Measurements from ENCODE around the gene CAPN1. TPM values are rescaled to one million over a fixed set of nuclear protein-coding genes. Genes with fewer than 3 reads are reported as not detected.

CAPN1 gene
- total RNA-seq, 1 experiment from 2014 or later: 175 TPM

DNA sequence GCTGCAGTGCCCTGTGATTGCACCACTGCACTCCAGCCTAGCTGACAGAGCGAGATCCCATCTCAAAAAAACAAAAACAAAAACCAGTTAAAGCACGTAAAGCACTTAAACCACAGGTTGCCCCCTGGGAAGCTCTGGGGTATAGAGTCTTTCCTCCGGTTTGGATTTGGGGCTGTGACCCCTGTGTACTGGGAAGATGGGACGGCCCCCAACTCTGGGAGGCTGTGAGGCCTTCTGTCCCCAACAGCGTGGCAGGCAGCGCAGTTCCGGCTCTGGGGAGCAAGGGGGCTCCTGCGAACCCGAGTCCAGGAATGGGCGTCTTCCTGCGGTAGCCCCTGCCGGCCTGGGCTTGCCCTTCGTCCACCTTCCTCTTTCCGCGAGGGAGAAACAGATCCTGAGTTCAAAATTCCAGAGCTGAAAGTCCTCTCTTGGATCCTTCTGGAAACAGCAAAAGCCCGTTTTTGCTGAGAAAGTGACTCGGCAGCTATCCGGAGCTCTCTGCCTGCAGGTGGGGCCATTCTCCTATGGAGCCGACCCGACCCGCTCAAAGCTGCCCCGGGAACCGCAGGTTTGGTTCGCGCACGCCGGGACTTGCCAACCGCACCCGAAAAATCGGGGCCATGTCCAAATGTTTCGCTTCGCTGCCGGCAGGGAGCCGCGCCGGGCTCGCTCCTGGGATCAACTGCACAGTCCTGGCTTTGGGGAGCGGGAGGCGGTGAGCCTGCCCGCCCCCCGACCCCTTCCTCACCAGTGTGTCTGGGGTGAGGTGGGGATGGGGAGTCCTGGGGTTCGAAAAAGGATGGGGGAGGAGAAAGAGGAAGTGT is 43.8 kb downstream of the CAPN1 start:
- Histone ChIP-seq H3K23ac (ENCODE audit: insufficient read length, low read depth, low read length) (no peak overlapping the region), H2BK5ac (ENCODE audit: insufficient read length, low read length) (no peak overlapping the region), H3T11ph (ENCODE audit: low read length) (no peak overlapping the region), H2BK20ac (ENCODE audit: low read depth, low read length, poor library complexity, severe bottlenecking) (no peak overlapping the region), H3K79me2 (ENCODE audit: insufficient read depth, low read length) (no peaks in the 10 kb centered on the region), H4K8ac (replicated peaks; ENCODE audit: insufficient read length, low read depth, low read length) (no peak overlapping the region), H3K4me1 (ENCODE audit: insufficient read depth, low read length) (no peaks in the 10 kb centered on the region; the same call in 1 of the 2 replicates), H3K27ac (ENCODE audit: insufficient read length, low read depth, low read length) (no peak overlapping the region), H3K27me3 (ENCODE audit: insufficient read depth, low read length) (no peaks in the 10 kb centered on the region), H3K9me3 (ENCODE audit: control insufficient read depth, low read depth, low read length) (no peaks in the 10 kb centered on the region), H3K9ac (ENCODE audit: extremely low read depth, insufficient read length, low read length) (peak overlapping the region; percentile 6), H3K79me1 (ENCODE audit: insufficient read depth, low read depth, low read length, poor library complexity, severe bottlenecking) (no peaks in the 10 kb centered on the region), H4K91ac (ENCODE audit: insufficient read length, low read depth, low read length) (no peak overlapping the region), H2AK5ac (ENCODE audit: insufficient read length, low read length) (no peak overlapping the region), H4K20me1 (ENCODE audit: control insufficient read depth, insufficient read depth, insufficient read length) (no peaks in the 10 kb centered on the region), H2BK120ac (ENCODE audit: low read depth, low read length, poor library complexity, severe bottlenecking) (no peak overlapping the region), H2BK12ac (ENCODE audit: insufficient read length, low read depth, low read length) (no peak overlapping the region), H3K4me2 (ENCODE audit: insufficient read depth, insufficient read length, low read length) (peak overlapping the region; percentile 47), H4K5ac (ENCODE audit: insufficient read length, low read depth, low read length) (no peak overlapping the region), H3K23me2 (ENCODE audit: insufficient read length, low read depth, low read length, poor library complexity, severe bottlenecking) (peaks cover 6% of the 10 kb centered on the region), H2BK15ac (ENCODE audit: low read depth, low read length) (no peak overlapping the region), H3K14ac (ENCODE audit: insufficient read depth, low read length) (peak overlapping the region; percentile 74), H3K4ac (ENCODE audit: low read depth, low read length) (no peak overlapping the region), H3K56ac (ENCODE audit: insufficient read length, low read depth, low read length) (no peak overlapping the region), H3K18ac (ENCODE audit: insufficient read length, low read depth, low read length) (no peak overlapping the region), H2AFZ (ENCODE audit: low read length) (no peak overlapping the region)
- peaks cover 3% of the 10 kb centered on the region; the same call in 1 of the 2 replicates for H3K27me3 Mint-ChIP-seq (ENCODE audit: low read depth)
- H3K4me1 Mint-ChIP-seq: peaks cover 13 to 17% of the 10 kb centered on the region in 2 experiments
- H3K36me3 Mint-ChIP-seq (ENCODE audit: insufficient read depth in 1 of 3, low read depth in 3 of 3): peaks cover 17 to 29% (median 25%) of the 10 kb centered on the region in 3 experiments
- H3K27ac Mint-ChIP-seq: peak overlapping the region in 2 of 3 experiments; percentile 82 to 91; a peak in 4 of 7 replicates
- WGBS (ENCODE audit: extremely low coverage, insufficient read length, low lambda C conversion rate): no CpG with 5 or more reads among the region's 42 CpGs
- TF ChIP-seq, protein P1, sequence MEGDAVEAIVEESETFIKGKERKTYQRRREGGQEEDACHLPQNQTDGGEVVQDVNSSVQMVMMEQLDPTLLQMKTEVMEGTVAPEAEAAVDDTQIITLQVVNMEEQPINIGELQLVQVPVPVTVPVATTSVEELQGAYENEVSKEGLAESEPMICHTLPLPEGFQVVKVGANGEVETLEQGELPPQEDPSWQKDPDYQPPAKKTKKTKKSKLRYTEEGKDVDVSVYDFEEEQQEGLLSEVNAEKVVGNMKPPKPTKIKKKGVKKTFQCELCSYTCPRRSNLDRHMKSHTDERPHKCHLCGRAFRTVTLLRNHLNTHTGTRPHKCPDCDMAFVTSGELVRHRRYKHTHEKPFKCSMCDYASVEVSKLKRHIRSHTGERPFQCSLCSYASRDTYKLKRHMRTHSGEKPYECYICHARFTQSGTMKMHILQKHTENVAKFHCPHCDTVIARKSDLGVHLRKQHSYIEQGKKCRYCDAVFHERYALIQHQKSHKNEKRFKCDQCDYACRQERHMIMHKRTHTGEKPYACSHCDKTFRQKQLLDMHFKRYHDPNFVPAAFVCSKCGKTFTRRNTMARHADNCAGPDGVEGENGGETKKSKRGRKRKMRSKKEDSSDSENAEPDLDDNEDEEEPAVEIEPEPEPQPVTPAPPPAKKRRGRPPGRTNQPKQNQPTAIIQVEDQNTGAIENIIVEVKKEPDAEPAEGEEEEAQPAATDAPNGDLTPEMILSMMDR (conservative IDR thresholded peaks at IDR 0.05): peak; percentile 69
- H3K9me3 Mint-ChIP-seq: peaks cover 3% of the 10 kb centered on the region in 2 experiments; a peak in 3 of 5 replicates
- DNase-seq: peak; percentile 69
- H3K4me3 Mint-ChIP-seq: peak overlapping the region; percentile 64 to 80

Data from H9 (cell line).